ENCODE results near the gene PRKACB.
"Not testable (repeated sequence)": the region's sequence is repeated elsewhere in the genome, so short reads cannot be mapped to it uniquely, and the experiment has no call there.

PRKACB gene

DNA sequence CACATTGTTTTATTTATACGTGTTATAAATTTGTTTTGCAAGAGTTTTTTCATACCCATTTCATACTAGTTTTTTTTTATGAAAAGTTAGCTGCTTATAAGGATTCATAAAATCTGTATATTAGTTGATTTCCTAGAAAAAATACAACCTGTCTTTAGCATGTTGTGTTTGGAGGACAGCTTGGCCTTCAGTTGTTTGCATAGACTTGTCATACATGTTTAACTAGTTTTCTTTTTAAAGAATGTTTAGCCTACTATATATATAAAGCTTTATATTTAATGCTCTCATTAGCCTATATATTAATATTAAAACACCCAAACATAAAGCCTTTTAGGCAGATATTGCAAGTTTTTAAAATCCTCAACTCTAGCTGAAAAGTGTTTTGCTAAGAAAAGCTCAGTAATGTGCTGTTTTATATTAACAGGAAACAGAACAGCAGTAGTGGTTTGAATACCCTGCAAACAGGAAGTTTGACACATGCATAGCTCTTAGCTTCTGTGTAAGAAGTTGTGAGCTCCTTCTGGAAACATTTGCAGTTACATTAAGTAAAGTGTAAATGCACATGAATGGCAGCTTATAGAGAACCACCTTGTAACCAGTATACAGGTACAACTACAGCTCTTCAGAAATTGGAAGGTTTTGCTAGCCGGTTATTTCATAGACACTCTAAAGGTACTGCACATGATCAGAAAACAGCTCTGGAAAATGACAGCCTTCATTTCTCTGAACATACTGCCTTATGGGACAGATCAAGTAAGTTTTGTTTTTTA, at the start of gene PRKACB:
Gene PRKACB (plus strand): TSS at position 476 of the 770 bp plus-strand sequence. CDS start 91 bp downstream, at position 567.
- DNase-seq = no peak

DNA sequence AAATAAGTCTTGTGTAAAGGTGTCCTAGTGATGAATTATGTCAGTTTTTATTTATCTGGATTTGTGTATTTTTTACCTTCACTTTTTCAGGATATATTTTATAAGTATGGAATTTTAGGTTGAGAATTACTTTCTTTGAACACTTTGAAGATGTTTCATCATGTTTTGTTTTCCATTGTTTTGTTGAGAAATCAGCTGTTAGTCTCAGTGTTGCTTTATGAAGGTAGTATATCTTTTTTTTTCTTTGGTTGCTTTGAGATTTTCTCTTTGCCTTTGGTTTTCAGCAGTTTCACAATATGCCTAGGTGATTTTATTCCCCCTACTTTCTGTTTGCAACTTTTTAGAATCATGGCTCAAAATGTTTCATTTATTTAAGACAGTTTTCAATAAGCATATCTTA, 48.8 kb upstream of the PRKACB start:
- DNase-seq = no peak

DNA sequence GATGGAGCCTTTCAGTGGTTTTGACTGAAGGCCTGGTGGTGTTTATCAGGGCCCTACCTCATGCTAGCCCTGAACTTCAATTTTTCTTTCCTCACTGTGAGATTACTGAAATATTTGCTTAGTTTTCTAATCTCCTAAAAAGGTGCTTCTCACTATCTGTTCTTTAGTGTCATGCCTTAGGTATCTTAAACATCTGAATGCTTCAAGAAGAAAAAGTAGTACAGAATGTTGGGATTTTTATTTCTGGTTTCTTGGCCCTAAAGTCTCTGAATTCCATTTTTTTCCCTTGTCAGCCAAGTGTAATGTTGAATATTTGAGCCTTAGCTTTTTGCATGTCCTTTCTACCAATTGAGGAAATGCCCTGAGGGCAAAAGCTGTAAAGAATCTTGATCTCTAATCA, 47.9 kb upstream of the PRKACB start:
- no peak for DNase-seq

DNA sequence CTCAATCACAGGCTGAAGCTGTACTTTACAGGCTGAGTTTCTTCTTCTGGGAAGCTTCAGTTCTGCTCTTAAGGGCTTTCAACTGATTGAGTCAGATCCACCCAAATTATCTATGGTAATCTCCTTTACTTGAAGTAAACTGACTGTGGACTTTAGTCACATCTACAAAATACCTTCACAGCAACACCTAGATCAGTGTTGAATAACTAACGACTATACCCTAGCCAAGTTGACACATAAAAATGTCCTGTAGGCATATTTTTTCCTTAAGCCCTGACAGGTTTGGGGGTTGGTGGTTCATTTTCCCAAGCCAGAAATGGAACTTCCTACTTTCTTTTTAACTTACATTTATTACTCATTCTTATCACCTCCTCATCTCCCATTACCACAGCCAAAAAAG, 42.9 kb upstream of the PRKACB start:
- no peak for DNase-seq

DNA sequence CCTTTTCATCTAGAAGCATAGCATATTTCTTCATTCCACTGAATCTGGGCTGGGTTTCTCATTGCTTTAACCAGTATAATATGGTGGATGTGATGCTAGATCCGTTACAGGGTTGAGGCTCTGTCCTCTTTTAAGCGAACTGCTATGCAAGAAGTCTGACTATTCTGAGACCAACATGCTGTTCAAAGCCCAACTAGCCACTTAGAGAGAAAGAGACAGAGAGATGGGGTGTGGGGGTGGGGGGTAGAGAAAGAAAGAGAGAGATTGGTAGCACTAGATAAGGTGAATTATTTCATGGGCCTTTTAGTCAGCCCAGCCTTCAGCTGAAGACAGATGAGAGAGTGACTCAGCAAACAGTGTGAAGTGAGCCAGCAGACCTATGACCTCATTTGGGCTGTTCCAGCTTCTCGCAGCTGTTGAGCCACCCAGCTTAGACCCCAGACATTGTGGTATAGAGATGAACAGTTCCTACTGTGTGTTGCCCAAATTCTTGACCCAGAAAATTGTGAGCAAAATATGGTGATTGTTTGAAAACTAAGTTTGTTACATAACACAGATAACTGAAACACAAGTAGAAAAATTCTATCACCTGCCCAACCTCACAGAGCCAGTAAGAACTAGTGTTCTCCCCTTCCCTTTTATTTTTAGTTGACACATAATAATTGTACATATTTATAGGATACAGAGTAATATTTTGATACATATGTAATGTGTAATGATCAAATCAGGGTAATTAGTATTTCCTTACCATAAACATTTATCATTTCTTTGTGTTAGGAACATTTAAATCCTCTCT, 40.7 kb upstream of the PRKACB start:
- peak; percentile 39 for DNase-seq

DNA sequence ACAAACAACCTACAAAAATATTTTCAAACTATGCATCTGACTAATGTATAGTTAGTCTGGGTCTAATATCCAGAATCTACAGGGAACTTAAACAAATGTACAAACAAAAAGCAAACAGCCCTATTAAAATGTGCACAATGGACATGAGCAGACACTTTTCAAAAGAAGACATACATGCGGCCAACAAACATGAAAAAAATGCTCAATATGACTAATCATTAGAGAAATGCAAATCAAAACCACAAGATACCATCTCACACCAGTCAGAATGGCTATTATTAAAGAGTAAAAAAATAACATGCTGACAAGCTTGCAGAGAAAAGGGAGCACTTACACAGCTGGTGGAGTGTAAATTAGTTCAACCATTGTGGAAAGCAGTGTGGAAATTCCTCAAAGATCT, 36.5 kb upstream of the PRKACB start:
- DNase-seq = not testable (repeated sequence)

DNA sequence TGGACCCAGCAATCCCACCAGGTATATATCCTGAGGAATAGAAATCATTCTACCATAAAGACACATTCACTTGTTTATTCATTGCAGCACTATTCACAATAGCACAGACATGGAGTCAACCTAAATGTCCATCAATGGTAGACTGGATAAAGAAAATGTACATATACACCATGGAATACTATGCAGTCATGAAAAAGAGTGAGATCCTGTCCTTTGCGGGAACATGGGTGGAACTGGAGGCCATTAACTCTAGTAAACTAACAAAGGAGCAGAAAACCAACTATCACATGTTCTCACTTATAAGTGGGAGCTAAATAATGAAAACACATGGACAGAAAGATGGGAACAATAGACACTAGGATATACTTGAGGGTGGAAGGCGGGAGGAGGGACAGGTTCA, 36.1 kb upstream of the PRKACB start:
- no peak for DNase-seq

DNA sequence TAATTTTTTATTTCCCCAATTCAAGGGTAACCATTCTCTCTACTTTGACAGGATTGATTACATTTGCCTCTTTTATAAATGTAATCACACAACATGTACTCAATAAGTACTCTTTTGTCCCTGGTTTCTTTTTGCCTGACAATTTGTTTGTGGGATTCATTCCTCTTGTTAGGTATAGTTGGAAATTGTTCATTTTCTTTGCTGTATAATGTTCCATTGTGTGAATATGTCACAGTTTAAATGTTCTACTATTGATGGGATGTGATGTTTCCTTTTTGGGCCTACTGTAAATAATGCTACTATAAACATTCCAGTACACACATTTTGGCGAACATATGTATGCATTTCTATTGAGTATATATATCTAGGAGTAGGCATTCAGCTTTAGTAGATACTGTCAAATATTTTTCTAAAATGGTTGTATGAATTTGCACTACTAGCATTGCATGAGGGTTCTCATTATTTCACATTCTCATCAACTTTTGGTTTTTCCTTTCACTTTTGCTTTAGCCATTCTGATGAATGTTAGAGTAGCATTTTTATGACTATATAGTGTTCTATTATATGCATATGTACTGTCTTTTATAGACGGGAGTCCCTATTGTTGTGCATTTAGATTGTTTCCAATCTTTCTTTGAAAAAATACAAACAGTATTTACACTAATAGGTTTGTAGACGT, 35.0 kb upstream of the PRKACB start:
- no peak for DNase-seq

DNA sequence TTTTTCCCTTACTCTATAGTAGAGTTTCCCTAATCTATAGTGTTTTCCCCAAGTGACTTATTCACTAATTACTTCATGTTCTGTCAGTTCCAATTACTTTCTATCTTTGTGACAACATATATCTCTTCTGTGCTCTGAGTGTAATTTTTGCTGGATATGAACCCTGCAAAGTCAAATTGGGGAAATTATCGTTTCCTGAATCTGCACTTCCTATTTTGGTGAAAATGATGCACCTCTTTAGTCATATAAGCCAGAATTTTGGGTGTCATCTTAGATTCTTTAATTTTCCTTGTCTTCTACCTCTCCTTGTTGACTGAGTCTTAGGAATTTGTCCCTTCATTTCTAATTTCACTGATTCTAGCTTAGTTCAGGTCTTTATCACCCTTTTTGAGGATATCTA, 33.4 kb upstream of the PRKACB start:
- DNase-seq = no peak

DNA sequence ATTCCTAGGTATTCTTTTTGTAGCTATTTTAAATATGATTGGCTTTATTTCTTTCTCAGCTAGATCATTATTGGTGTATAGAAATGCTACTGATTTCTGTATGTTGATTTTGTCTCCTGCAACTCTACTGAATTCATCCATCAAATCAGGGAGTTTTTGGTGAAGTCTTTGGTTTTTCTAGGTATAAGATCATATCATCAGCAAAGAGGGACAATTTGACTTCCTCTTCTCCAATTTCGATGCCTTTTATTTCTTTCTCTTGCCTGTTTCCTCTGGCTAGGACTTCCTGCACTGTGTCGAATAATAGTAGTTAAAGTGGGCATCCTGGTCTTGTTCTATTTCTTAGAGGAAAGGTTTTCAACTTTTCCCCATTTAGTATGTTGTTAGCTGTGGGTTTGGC, 27.5 kb upstream of the PRKACB start:
- DNase-seq = no peak

DNA sequence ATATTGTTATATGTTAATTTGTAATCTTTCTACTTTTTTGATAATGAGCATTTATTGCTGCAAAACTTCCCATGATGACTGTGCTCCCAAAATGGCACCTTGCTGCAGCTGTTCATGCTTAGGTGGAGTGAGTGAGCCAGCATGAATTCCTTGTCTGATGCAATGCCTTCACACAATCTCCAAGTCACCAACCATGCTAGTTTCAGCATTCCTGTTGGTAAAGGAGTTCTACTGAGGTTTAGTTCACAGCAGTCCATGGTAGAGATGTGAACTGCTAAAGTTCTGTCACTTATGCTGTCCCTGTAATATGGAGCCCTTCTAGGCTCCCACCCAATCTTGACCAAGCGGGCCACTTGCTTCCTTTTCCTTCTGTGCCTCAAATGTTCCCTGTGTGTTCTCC, 26.2 kb upstream of the PRKACB start:
- no peak for DNase-seq

DNA sequence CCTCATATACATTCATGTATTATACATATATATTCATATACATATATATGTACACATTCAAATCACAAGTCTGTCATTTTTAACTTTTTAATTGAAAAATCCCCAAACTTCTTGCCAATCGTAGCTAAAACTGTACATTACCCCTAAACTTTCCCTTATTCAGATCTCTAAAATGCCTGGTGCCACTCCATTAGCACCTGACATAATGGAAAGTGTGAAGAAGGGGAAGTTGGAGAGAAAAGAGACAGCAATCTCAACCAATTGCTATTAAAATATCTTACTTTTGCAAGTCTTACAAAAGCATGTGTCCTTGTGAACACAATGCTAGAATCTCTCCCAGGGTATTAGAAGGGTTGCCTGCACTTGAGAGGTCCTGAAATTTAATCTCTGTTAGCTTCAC, 22.7 kb upstream of the PRKACB start:
- no peak for DNase-seq

DNA sequence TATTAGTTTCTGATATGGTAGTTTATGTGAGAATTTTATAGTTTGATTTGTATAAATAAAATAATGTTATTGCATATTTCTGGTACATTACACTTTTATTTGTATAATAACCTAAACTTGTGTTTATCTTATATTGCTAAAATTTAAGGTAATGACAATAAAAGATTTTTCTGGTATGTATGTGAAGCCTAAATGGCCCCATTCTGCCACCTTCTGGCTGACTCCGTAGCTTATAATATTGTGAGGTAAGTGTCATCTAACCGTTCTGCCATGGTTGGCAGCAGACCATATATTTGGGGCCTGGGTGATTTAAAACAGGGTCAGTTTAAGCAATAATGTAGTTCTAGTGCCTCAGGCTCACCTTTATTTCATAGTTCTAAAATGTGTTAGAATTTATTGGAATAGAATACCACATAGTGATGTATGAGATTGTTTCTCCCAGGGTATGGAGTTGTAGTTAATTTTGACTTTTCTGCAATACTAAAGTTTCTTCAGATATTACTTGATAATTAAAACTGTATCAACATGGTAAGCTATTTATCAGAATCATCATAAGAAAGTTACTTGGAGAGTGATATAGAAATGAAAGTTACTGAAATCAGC, 21.2 kb upstream of the PRKACB start:
- DNase-seq = no peak

DNA sequence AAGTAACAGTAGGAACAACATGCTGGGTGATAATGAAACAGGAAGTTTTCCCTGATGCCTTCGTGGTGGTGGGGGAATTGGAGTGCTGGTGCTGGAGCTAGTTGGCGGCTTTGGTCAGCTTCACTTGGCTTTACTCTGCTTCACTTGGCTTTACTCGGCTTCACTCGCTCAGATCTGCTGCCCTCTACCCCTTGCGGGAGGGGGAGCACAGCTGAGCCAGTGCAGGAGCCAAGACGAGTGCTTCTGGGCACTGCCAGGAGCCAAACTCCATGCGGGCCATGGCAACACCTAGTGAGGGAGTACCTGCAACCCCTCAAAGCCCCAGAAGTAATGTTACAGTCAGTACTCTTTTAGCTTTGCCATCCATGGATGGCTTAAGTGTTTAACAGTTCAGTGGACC, 10.6 kb upstream of the PRKACB start:
- no peak for DNase-seq

DNA sequence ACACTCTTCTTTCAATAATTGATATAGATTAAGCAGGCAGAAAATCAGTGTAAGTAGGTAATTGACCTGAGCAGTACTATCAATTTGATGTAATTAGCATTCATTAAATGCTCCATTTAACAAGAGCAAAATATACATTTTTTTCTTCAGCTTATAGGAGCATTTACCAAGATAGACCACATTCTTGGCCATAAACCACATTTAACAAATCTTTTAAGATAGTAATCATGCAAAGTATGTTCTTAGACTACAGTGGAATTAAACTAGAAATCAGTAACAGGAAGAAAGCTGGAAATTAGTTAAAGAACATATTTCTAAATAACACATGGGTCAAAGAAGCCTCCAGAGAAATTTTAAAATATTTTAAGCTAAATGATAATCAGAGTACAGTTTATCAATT, 8.7 kb upstream of the PRKACB start:
- DNase-seq = no peak

DNA sequence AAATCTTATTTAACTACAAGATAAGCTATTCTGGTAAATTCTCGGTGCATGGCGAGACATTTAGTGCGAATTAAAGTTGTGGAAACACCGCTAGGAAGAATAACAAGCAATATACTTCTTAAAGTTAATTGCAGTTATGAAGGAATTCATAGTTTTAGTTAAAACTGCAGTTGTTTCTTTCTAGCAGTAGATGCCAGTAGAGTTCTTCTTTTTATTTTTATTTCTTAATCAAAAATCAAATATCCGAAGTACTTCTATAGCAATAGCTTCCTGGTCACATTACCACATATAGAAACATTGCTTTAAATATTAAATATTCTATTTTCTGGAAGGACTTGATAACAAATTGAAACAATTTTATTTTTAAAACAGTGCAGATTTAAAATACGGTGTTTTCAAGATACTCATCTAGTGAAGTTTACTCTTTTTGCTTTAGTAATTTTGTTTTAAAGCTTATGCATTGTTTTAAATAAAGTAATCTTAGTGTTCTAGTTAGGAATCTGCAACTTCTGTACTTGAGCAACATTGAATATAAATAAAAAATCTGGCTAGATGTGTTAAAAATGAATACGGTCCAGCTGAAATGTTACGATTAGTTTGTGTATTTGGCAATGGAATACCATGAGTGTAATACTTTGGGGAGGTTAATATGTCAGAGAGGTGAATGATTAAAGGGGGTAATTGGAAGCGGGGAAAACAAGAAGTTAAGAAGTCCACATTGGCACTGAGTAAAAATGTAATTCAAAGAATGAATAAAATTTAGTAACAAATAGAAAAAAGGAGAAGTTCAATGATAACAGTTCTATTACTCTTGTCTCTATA, 2.7 kb upstream of the PRKACB start:
- no peak for DNase-seq

DNA sequence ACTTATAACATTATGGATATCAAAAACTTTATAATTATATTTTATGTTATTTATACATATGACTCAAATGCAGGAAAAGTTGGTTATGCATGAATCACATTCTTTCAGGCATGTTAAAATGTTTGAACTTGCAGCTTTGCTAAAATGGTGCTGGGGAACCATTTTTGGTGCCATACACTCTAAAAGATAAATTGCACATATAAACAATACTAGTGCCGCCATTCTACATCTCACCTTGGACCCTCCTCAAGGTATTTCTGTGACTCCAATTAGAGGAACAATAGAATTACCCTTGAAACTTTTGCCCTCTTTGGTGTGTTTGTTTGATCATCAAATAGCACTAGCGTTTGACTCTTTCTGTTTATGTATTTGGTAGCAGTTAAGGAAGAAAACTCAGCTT, 997 bp downstream of the PRKACB start:
- no peak for DNase-seq

DNA sequence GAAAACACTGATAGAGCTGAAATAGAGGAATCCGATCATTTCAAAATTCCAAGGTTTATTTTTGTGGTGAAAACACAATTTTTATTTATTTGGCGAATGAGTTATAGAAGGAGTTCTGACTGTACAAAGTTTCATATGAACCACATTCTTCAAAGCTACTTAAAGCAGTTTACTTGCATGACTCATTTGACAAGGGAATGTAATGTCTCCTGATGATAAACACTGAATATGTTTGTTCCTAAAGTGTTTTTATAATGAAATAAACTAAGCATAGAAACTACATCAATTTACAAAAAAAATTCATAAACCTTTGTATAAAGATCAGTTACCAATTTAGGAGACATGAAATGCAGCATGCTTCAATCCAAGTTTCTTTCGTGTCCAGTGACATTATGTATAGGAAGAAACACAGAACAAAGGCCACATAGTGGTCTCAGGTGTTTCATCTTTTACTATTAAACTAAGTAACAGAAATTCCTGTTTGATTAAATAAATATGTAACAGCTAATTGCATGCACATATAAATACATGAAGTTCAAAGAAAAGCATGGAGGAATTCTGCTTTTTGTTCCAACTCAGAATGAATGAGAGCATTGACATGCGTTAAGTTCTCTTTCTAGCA, 2.5 kb downstream of the PRKACB start:
- DNase-seq = no peak

DNA sequence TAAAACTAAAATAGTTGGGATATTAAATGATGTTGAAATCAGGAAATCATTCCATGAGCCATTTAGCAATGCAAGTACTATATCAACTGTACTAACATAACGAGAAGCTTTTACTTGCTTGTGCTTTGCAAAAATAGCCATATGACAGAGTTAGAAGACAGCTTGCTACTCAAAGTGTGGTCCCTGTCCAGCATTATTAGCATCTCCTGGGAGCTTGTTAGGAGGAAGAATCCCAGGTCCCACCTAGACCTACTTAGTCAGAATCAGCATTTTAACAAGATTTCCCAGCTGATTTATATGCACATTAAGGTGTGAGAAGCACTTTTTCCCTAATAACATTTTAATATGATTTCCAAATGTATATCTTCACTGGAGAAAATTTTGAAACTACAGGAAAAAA, 4.7 kb downstream of the PRKACB start:
- DNase-seq = no peak

DNA sequence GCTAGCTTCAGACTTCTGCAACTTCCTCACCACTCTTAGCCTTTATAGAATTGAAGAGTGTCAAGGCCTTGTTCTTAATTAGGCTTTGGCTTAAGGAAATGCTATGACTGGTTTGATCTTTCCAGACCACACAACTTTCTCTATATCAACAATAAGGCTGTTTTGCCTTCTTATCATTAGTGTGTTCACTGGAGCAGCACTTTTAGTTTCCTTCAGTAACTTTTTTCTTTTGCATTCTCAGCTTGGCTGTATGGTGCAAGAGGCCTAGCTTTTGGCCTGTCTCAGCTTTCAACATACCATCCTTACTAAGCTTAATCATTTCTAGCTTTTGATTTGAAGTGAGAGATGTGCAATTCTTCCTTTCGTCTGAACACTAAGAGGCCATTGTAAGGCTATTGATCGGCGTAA, 8.6 kb downstream of the PRKACB start:
- DNase-seq = no peak

DNA sequence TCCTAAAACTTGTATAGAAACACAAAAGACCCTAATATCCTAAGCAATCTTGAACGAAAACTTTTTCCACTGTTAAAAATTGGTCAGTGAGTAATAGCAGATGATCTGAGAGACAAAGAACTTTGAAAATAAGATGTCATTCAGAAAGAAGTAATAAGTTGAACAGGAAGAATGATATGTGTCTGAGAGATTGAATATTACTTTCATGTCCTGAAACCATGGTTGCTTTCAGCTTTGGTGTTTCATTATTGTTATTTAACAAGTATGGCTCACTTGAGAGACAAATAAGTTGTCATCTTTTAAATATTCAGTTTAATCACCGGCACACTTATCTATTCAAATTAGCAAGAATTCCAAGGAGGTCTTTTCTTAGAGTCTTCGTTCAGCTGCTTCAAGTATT, 11.4 kb downstream of the PRKACB start:
- no peak for DNase-seq

DNA sequence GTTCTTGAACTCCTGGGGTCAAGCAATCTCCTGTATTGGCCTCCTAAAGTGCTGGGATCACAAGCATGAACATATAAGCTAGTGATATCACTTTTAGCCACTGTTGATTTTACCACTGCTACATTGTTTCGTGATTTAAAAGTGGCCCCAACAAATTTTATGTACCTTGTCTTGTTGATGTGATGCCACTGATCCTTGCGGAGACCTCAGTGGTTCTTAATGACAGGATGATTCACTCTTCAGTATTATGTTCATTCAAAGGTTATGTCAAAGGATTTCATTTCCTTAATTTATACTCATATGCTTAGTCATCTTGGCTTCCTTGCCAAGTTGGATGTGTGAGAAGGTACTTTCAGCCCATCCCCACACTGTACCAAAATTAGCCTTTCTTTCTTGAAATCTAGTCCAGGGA, 12.1 kb downstream of the PRKACB start:
- no peak for DNase-seq
